HepG2 (cell line): ENCODE results near the gene PKP1. TPM values are rescaled to one million over a fixed set of nuclear protein-coding genes. Genes with fewer than 3 reads are reported as not detected.

Experiments used
- ATAC-seq: fragments of 200-7000 bp; cut with Tn5 transposase; 3 replicates; pipeline ENCODE4 v1.9.1; 2020; ENCODE audit warnings: mild to moderate bottlenecking, moderate library complexity
- BruUV-seq: library from RNA; stranded (reverse); fragments of 400-500 nt; replicated peaks from 2 replicates; lab custom pipeline; 2021; lab: Mats Ljungman, UMichigan
- CTCF ChIA-PET: fragments of 300-600 bp; formaldehyde crosslinking; extraction: SDS; loops from one replicate; lab custom pipeline; 2021; ENCODE audit warnings: low total read pairs, inconsistent platforms, low intra/inter-chr PET ratio; lab: Yijun Ruan, JAX
- POLR2A ChIA-PET: fragments of 350-600 bp; sonication (Branson Sonifier 250); formaldehyde crosslinking; loops from one replicate; lab custom pipeline; 2020; ENCODE audit warnings: antibody characterized with exemption, inconsistent platforms; lab: Yijun Ruan, JAX
- DNase-seq: peaks from one replicate; pipeline ENCODE4 v3.0.0-alpha.2; 2015; ENCODE audit warnings: low spot score
- FAIRE-seq: peaks from 3 replicates; lab custom pipeline; 2011; peaks lifted over from hg19 to GRCh38; lab: Jason Lieb, UNC
- H2AFZ ChIP-seq: one replicate; pipeline ENCODE4 v1.6.1; 2011; ENCODE audit warnings: low read length, inconsistent platforms
- H3K27ac ChIP-seq: fragments of 300-600 bp; 3 replicates; pipeline ENCODE4 v1.8.0; 2011; ENCODE audit warnings: mixed run types, mild to moderate bottlenecking, mixed read lengths, low read length, inconsistent platforms; ENCODE audit not compliant: insufficient read depth; ENCODE audit errors: extremely low read length
- H3K27me3 ChIP-seq, 2 experiments: fragments of 200-600 bp in 1 of 2; 2 replicates in 1 of 2; 3 replicates in 1 of 2; pipeline versions ENCODE4 v1.6.0 to v1.8.0; 2011; ENCODE audit warnings: low read length in 2 of 2, mild to moderate bottlenecking in 2 of 2, moderate library complexity in 2 of 2, inconsistent platforms in 1 of 2; ENCODE audit not compliant: insufficient read depth in 2 of 2, control insufficient read depth in 1 of 2
- H3K36me3 ChIP-seq, 2 experiments: fragments of 200-600 bp in 1 of 2; replicated peaks in 1 of 2; 2 replicates in 1 of 2; 3 replicates in 1 of 2; pipeline versions ENCODE4 v1.5.1 to v1.8.0; 2011; ENCODE audit warnings: low read length in 2 of 2, inconsistent platforms in 1 of 2; ENCODE audit not compliant: insufficient read depth in 2 of 2, control insufficient read depth in 1 of 2
- H3K4me1 ChIP-seq: 2 replicates; pipeline ENCODE4 v1.5.1; 2012; ENCODE audit warnings: low read length, inconsistent platforms; ENCODE audit not compliant: insufficient read depth
- H3K4me2 ChIP-seq: 2 replicates; pipeline ENCODE4 v1.6.0; 2011; ENCODE audit warnings: low read depth, low read length, inconsistent platforms
- H3K4me3 ChIP-seq, 3 experiments: fragments of 200-600 bp in 1 of 3; sonication (generic), shearing (Covaris generic) in 1 of 3; replicated peaks in 1 of 3; 2 replicates each; pipeline ENCODE4 v1.5.1; 2011 to 2016; ENCODE audit warnings: low read length in 3 of 3, inconsistent platforms in 2 of 3, low read depth in 2 of 3, mild to moderate bottlenecking in 2 of 3, control low read depth in 1 of 3, mixed read lengths in 1 of 3; ENCODE audit not compliant: insufficient read depth in 1 of 3
- H3K79me2 ChIP-seq: one replicate; pipeline ENCODE4 v1.6.1; 2011; ENCODE audit warnings: low read length, inconsistent platforms; ENCODE audit not compliant: insufficient read depth
- H3K9ac ChIP-seq: 2 replicates; pipeline ENCODE4 v1.6.0; 2011; ENCODE audit warnings: mild to moderate bottlenecking, low read depth, low read length, inconsistent platforms; ENCODE audit not compliant: insufficient read depth
- H3K9me3 ChIP-seq: 2 replicates; pipeline ENCODE4 v1.5.1; 2012; ENCODE audit warnings: mild to moderate bottlenecking, low read length
- H4K20me1 ChIP-seq: 2 replicates; pipeline ENCODE4 v1.6.0; 2011; ENCODE audit warnings: inconsistent platforms, mild to moderate bottlenecking, low read length, moderate library complexity; ENCODE audit not compliant: insufficient read depth
- CBX5 ChIP-seq: sonication (generic); formaldehyde crosslinking; IDR thresholded peaks from 2 replicates; pipeline ENCODE4 v1.4.0; 2020; ENCODE audit warnings: missing genetic modification reagents, borderline replicate concordance
- CCDC6 ChIP-seq: sonication (generic); formaldehyde crosslinking; IDR thresholded peaks from 2 replicates; pipeline ENCODE4 v1.8.1; 2022; ENCODE audit warnings: mild to moderate bottlenecking, missing genetic modification reagents, moderate library complexity
- HINFP ChIP-seq: sonication (generic); formaldehyde crosslinking; IDR thresholded peaks from 2 replicates; pipeline ENCODE4 v1.4.0; 2020; ENCODE audit warnings: low read depth, mild to moderate bottlenecking, missing genetic modification reagents
- JUND ChIP-seq: sonication (generic); formaldehyde crosslinking; IDR thresholded peaks from 2 replicates; pipeline ENCODE4 v1.8.0; 2022; ENCODE audit warnings: mild to moderate bottlenecking, missing genetic modification reagents
- LCORL ChIP-seq, 2 experiments: fragments of 450-650 bp in 1 of 2; sonication (generic) in 1 of 2; formaldehyde crosslinking in 1 of 2; IDR thresholded peaks; 2 replicates each; pipeline versions ENCODE4 v1.5.0 to v1.6.1; 2017 to 2020; ENCODE audit warnings: antibody characterized with exemption in 1 of 2, missing genetic modification reagents in 1 of 2
- NBN ChIP-seq: fragments of 450-650 bp; conservative IDR thresholded peaks from 2 replicates; pipeline ENCODE4 v1.6.1; 2017
- NFYB ChIP-seq: sonication (generic); formaldehyde crosslinking; IDR thresholded peaks from 2 replicates; pipeline ENCODE4 v1.4.0; 2020; ENCODE audit warnings: missing genetic modification reagents
- PAF1 ChIP-seq: IDR thresholded peaks from 2 replicates; pipeline ENCODE4 v1.6.1; 2016; ENCODE audit warnings: missing genetic modification reagents, missing compliant biosample characterization
- PCBP2 ChIP-seq: fragments of 200-400 bp; formaldehyde crosslinking; optimal IDR thresholded peaks from 2 replicates; pipeline ENCODE3; 2018; ENCODE audit warnings: low read length, low read depth; ENCODE audit not compliant: poor library complexity, severe bottlenecking
- RBAK ChIP-seq: sonication (generic); formaldehyde crosslinking; IDR thresholded peaks from 2 replicates; pipeline ENCODE4 v1.5.1; 2020; ENCODE audit warnings: mild to moderate bottlenecking, missing genetic modification reagents
- RELA ChIP-seq: sonication (generic); formaldehyde crosslinking; IDR thresholded peaks from 2 replicates; pipeline ENCODE4 v1.4.0; 2020; ENCODE audit warnings: missing genetic modification reagents
- RNF2 ChIP-seq: fragments of 450-650 bp; conservative IDR thresholded peaks from 2 replicates; pipeline ENCODE4 v1.6.1; 2016; ENCODE audit warnings: low read depth
- SIN3A ChIP-seq: IDR thresholded peaks from 2 replicates; pipeline ENCODE4 v1.6.1; 2011; ENCODE audit warnings: low read depth, mild to moderate bottlenecking, control low read depth, low read length, borderline replicate concordance
- TERF1 ChIP-seq: sonication (generic); formaldehyde crosslinking; IDR thresholded peaks from 2 replicates; pipeline ENCODE4 v1.8.0; 2022; ENCODE audit warnings: mild to moderate bottlenecking, missing genetic modification reagents, moderate library complexity
- ZNF224 ChIP-seq: sonication (generic); formaldehyde crosslinking; IDR thresholded peaks from 2 replicates; pipeline ENCODE4 v1.5.0; 2020; ENCODE audit warnings: mild to moderate bottlenecking, missing genetic modification reagents
- ZNF543 ChIP-seq: sonication (generic); formaldehyde crosslinking; IDR thresholded peaks from 2 replicates; pipeline ENCODE4 v1.4.0; 2020; ENCODE audit warnings: mild to moderate bottlenecking, missing genetic modification reagents
- ZNF614 ChIP-seq: IDR thresholded peaks from 2 replicates; pipeline ENCODE4 v1.6.1; 2018; ENCODE audit warnings: missing biosample characterization, missing genetic modification reagents, inconsistent platforms, borderline replicate concordance
- ZNF841 ChIP-seq: sonication (generic); formaldehyde crosslinking; IDR thresholded peaks from 2 replicates; pipeline ENCODE4 v1.8.1; 2023; ENCODE audit warnings: missing genetic modification reagents, borderline replicate concordance
- WGBS: methylation state at CpG from one replicate; pipeline ENCODE4 v1.1.6; 2017; ENCODE audit warnings: low lambda C conversion rate; 5-methylcytosine and 5-hydroxymethylcytosine counted together
- in situ Hi-C: cut with HindIII; loops from 2 replicates; pipeline ENCODE4 v1.10.0; 2017; ENCODE audit warnings: low pct_unique_long_range_greater_than_20kb; ENCODE audit not compliant: extremely low pct_ligation_motif_present
- intact Hi-C: fragments of 100-400 bp; cut with micrococcal nuclease; formaldehyde crosslinking; loops from one replicate; pipeline ENCODE4 v1.10.0; 2022; ENCODE audit not compliant: unreplicated experiment
- polyA plus RNA-seq, 8 experiments: library from polyadenylated mRNA; depleted of rRNA in 3 of 8; stranded (reverse) in 7 of 8; unstranded in 1 of 8; fragments of >200 nt; fragmentation: Illumina TruSeq in 4 of 8; extraction: Trizol in 4 of 8; gene quantifications; 2 replicates each; pipeline versions ENCODE4 v1.2.1 to v1.2.3, GENCODE V29; 2011 to 2016; ENCODE audit warnings: low read depth in 4 of 8, missing spikeins in 1 of 8, mixed read lengths in 1 of 8; ENCODE audit not compliant: insufficient read depth in 1 of 8
- total RNA-seq, 5 experiments: library from RNA; depleted of rRNA; stranded (reverse); fragments of >200 nt; fragmentation: Illumina TruSeq; extraction: Trizol; gene quantifications; 2 replicates each; pipeline ENCODE4 v1.2.3, GENCODE V29; 2016; ENCODE audit warnings: low read depth in 1 of 5

PKP1 gene
- total and polyA plus RNA-seq, 2 of the 13 experiments (the other 11 are each of a cell fraction or from before 2014, with no cell fraction given), result not detected

- no peak for TF ChIP-seq ZNF841 (CRISPR knock-in tag)
- TF ChIP-seq LCORL (IDR thresholded peaks at IDR 0.05), result no peak
- no peak for TF ChIP-seq LCORL (CRISPR knock-in tag; IDR thresholded peaks at IDR 0.05)
- no peak for TF ChIP-seq CBX5 (CRISPR knock-in tag)
- TF ChIP-seq, all 625 proteins: peak for 0
Observed at GRCh38 chr1:201264072-201264471, 19.2 kb upstream of the PKP1 start (continued).

GRCh38 chr1:201264554-201264953 is 18.8 kb upstream of the PKP1 start:
- Histone ChIP-seq H3K4me3 (no peak overlapping the region), H3K4me2 (no peak overlapping the region), H3K9ac (no peak overlapping the region), H3K9me3 (no peaks in the 10 kb centered on the region), H3K79me2 (no peaks in the 10 kb centered on the region), H3K4me1 (no peaks in the 10 kb centered on the region), H4K20me1 (no peaks in the 10 kb centered on the region), H3K27me3 (peaks cover 5 to 39% of the 10 kb centered on the region in 2 experiments; a peak in 4 of 5 replicates), H2AFZ (no peak overlapping the region), H3K27ac (no peak overlapping the region), H3K36me3 (no peaks in the 10 kb centered on the region)
- intact Hi-C loops, result no loop called here
- no peak for TF ChIP-seq TERF1 (CRISPR knock-in tag)
- TF ChIP-seq RELA (CRISPR knock-in tag), result no peak
- no peak for TF ChIP-seq NBN
- no peak for TF ChIP-seq JUND (CRISPR knock-in tag)
- TF ChIP-seq PCBP2, result no peak
- TF ChIP-seq SIN3A, result no peak
- no peak for TF ChIP-seq ZNF224
- TF ChIP-seq PAF1, result no peak
- TF ChIP-seq ZNF614, result no peak
- no peak for TF ChIP-seq CCDC6 (CRISPR knock-in tag)
- TF ChIP-seq HINFP, result no peak
- no peak for TF ChIP-seq NFYB (CRISPR knock-in tag)
- TF ChIP-seq RNF2, result no peak
- TF ChIP-seq ZNF543 (CRISPR knock-in tag), result no peak
- TF ChIP-seq RBAK (CRISPR knock-in tag), result no peak
- CTCF ChIA-PET, result no interaction called here
- DNase-seq (no peak), ATAC-seq (no peak), FAIRE-seq (no peak)
- 2% methylated on average over 4 of the region's 4 CpGs for WGBS
- POLR2A ChIA-PET, result no interaction called here
- in situ Hi-C loops, result loop anchor here (5.0 kb wide), 1 partner anchor 103 kb away; no protein-coding TSS in a partner anchor
- no TSS peak for BruUV-seq
